Activated CD8-positive, alpha-beta memory T cell treated with anti-CD3 and anti-CD28 coated beads for 24 hours (primary cell): ENCODE measurements around the gene MYMK.
"Not testable (repeated sequence)": the region's sequence is repeated elsewhere in the genome, so short reads cannot be mapped to it uniquely, and the experiment has no call there.

ENCODE experiments used
- DNase-seq: peaks from one replicate; pipeline ENCODE4 v3.0.0-alpha.2; 2020

Gene MYMK

GRCh38 chr9:133524679-133525228 is at the start of gene MYMK:
TSS of gene MYMK (minus strand) at chr9:133524959. CDS start at chr9:133524844, 115 bp downstream.
- DNase-seq, result no peak

- DNase-seq, result no peak
These were observed 49.2 kb upstream of the MYMK start for GRCh38 chr9:133573791-133574515.

GRCh38 chr9:133572821-133573361 is 48.1 kb upstream of the MYMK start:
- no peak for DNase-seq

GRCh38 chr9:133571896-133572595 is 47.3 kb upstream of the MYMK start:
- no peak for DNase-seq

- DNase-seq, result no peak
These were observed 46.7 kb upstream of the MYMK start for GRCh38 chr9:133571391-133571890.

- DNase-seq, result no peak
These were observed 45.9 kb upstream of the MYMK start for GRCh38 chr9:133570691-133571080.

- no peak for DNase-seq
These were observed 45.3 kb upstream of the MYMK start for GRCh38 chr9:133569891-133570690.

- no peak for DNase-seq
These were observed 44.5 kb upstream of the MYMK start for GRCh38 chr9:133569121-133569785.

- DNase-seq, result no peak
These were observed 43.4 kb upstream of the MYMK start for GRCh38 chr9:133568186-133568585.

GRCh38 chr9:133566817-133567216 is 42.1 kb upstream of the MYMK start:
- no peak for DNase-seq

- no peak for DNase-seq
These were observed 41.6 kb upstream of the MYMK start for GRCh38 chr9:133566382-133566781.

- DNase-seq, result no peak
These were observed 39.8 kb upstream of the MYMK start for GRCh38 chr9:133564451-133565116.

GRCh38 chr9:133563814-133564213 is 39.1 kb upstream of the MYMK start:
- DNase-seq, result not testable (repeated sequence)

- no peak for DNase-seq
These were observed 38.6 kb upstream of the MYMK start for GRCh38 chr9:133563291-133563796.

- DNase-seq, result no peak
These were observed 38.0 kb upstream of the MYMK start for GRCh38 chr9:133562611-133563290.

- no peak for DNase-seq
These were observed 37.3 kb upstream of the MYMK start for GRCh38 chr9:133561976-133562554.

- DNase-seq, result no peak
These were observed 36.2 kb upstream of the MYMK start for GRCh38 chr9:133560944-133561343.

- DNase-seq, result no peak
These were observed 35.6 kb upstream of the MYMK start for GRCh38 chr9:133560311-133560710.

- DNase-seq, result no peak
These were observed 33.7 kb upstream of the MYMK start for GRCh38 chr9:133558191-133559126.
